GM21619 (cell line): ENCODE measurements around the gene TFB1M.
"Not testable (repeated sequence)": the region's sequence is repeated elsewhere in the genome, so short reads cannot be mapped to it uniquely, and the experiment has no call there.

Experiments
- ATAC-seq: cut with Tn5 transposase; IDR thresholded peaks from one replicate; pipeline ENCODE4 v1.9.1; 2021; ENCODE audit not compliant: unreplicated experiment

The TFB1M gene

GRCh38 chr6:155303361-155303870 is 10.9 kb downstream of the TFB1M start:
- no peak for ATAC-seq

DNA sequence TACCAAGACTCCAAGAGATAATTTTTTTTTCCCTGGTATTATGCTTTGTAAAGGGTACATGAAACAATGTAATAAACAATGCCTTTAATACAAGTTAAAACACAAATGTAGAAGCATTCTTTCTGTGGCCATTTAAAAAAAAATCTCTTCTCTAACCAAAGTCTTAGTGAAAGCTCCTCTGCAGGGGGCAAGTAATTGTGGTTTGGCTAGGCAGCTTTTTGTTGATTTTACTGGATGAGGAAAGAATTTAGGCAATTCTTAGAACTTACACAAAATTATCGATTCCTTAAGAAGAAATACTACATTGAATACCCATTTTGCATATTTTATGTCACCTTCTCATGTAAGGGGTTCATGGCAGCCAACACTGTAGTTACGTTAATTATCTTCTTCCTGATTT is 12.4 kb downstream of the TFB1M start:
- no peak for ATAC-seq

GRCh38 chr6:155297669-155298068 is 16.6 kb downstream of the TFB1M start:
- no peak for ATAC-seq

- ATAC-seq: no peak
These were observed 21.6 kb downstream of the TFB1M start for GRCh38 chr6:155292711-155293110.

- no peak for ATAC-seq
These were observed 23.0 kb downstream of the TFB1M start for GRCh38 chr6:155291291-155291690.

- ATAC-seq: no peak
These were observed 23.8 kb downstream of the TFB1M start for GRCh38 chr6:155290491-155290890.

GRCh38 chr6:155287762-155288161 is 26.5 kb downstream of the TFB1M start:
- no peak for ATAC-seq

GRCh38 chr6:155284775-155285174 is 29.5 kb downstream of the TFB1M start:
- no peak for ATAC-seq

DNA sequence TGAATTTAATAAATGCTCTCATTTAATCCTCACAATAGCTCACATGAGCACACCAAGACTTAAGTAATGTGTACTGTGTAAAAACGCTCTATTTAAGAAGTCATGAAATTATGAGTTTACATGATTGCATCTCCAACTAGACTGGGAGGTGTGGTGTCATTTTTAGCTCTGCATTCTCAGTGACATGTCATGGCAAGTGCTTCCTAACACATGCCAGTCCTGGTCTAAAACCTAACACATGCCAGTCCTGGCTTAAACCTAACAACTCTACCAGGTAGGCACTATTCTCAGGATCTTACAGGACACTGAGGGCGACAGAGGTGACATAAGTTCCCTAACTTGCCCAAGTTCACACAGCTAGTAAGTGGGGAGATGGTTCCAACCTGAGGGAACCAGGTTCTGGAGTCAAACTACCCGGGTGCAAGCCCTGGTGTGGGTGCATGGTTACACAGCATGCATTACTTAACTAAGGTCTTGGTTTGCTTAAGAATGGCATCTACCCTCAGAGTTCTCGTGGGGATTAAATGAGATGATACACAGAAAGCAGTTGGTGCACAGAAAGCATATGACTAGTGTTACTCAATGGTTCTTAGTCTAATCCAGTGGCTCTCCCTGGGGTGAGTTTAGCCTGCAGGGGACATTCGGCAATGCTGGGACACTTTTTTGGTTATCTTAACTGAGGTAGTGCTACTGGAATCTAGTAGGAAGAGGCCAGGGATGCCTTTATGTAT is 35.8 kb downstream of the TFB1M start:
- no peak for ATAC-seq

DNA sequence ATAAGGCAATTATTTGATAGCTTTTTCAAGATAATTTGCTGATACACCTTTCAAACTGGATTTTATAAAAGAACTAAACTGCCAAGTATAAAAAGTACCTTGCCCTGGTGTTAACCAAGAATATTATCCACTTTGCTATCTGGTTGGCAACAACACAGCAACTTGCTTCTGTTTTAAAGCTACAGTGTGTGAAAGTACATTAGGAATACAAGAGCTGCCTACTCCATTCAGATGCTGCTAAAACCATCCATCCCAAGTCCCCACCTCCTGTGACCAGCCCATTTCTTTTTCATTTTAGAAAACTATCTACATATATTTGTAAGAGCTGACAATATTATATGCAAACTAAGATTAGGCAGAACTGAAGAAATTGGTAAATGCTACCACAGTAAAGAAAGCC is 37.6 kb downstream of the TFB1M start:
- no peak for ATAC-seq

GRCh38 chr6:155275808-155276480 is 38.3 kb downstream of the TFB1M start:
- ATAC-seq: no peak

DNA sequence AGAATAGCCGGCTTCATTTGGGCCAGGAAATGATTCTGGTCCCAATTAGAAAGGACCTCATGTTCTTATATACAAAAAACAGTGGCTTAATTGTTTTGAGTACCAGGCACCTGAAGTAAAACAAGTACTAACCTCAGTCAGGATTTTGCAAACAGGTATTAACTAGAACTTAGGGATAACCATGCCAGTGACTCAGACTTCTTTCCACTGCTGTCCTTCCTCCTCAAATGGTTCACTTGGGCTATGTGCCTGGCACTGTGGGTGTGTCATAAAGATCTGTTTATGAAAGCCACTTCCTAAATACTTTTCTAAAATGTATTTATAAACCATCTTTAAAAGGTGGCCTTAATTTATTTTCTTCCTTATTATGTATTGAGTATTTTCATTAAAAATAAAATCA is 39.8 kb downstream of the TFB1M start:
- no peak for ATAC-seq

DNA sequence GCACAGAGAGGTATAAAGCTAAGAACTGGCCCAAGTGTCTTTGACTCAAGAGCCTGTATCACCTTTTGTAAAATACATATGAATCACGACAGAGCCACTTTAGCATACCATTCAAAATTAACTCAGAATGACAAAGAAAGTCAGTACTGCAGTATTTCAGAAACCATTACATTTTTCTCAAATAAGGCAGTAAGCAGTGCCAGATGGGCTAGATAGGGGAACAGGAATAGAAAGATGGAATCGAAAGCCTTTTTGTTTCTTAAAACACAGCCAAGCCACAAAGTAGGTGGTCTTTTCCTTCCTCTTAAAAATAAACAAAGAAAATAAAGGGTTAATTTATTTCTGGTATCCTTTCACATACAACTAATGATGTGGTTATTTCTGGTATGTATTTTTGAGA is 40.2 kb downstream of the TFB1M start:
- no peak for ATAC-seq

DNA sequence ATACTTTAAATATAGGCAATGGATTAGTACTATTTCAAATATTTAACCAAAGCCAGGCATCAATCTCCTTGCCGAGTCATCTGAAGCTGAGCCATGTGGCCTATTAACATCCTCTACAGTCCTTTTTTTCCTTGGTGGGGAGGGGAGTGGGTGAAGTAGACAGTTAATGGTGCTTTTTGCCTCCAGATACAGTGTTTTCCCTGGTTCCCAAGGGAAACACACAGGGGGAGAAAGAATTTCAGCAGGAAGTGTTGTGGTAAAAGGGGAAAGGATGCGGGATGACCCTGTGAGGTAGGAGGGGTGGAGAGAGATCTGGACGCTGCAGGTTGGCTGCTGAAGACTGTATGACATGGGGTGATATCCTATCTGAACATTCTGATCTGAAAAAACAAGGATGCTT is 40.9 kb downstream of the TFB1M start:
- no peak for ATAC-seq

DNA sequence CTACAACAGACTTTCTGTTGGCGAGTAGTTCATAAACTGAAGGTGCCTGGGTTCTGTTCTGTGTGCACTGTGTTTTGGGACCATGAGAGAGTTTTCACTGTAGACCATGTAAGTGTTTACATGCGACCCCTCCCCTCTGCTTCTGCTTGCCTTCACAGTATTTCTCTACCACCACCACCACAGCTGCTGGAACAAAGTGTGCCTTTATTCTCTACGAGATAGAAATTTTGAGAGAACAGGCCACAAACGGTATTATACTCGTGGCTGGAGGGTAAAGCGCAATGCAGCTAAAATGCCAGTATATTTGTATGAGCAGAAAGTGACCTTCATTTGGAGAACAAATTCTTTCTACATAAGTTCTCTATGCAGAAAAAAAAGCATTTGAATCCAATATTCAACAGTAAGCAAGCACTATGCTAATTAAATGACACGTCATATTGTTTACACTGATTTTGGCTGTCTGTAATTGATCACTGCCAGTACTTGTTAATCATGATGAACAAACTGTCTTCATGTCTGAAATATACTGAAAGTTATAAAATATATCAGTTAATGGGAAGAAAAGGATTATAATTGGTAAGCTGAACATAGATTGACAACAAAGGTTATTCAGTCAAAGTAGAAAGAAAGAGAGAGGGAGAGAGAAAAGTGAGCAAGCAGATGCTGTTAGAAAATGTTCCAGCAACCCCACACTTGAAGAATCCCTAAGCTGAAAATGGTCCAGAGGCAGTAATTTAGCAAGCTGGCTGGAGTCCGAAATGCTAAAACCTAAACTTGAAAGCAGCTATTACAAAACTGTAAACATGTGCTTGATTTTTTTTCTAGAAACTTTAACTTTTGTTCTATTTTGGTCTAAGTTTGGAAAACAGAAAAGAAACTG is 41.7 kb downstream of the TFB1M start:
- ATAC-seq: no peak

GRCh38 chr6:155271145-155271544 is 43.1 kb downstream of the TFB1M start:
- ATAC-seq: no peak

- ATAC-seq: no peak
These were observed 43.7 kb downstream of the TFB1M start for GRCh38 chr6:155270561-155271091.

- ATAC-seq: no peak
These were observed 44.5 kb downstream of the TFB1M start for GRCh38 chr6:155269765-155270164.

- ATAC-seq: not testable (repeated sequence)
These were observed 46.0 kb downstream of the TFB1M start for GRCh38 chr6:155268088-155268867.

DNA sequence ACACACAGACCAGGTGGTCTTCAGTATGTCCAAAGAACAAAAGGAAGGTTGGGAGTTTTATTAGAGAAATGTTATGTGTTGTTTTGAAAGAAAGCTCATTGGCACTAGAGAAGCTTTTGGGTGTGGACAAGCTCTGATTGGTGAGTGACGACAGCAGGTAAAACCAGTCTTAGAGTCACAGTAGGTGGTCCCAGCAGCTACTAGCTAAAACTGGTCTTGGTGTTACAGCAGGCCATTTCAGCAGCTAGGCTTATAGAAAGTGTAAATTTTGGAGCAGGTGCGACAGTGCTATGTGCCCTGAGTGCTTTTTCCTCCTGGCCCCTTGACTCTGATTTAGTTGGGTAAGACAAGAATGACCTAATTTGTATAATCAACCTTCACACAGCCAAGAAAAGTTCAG is 46.9 kb downstream of the TFB1M start:
- no peak for ATAC-seq
